PC-3 (cell line): Measurements from ENCODE around the gene FER1L5.

Experiments
- CTCF ChIP-seq: fragments of 300-600 bp; sonication (generic); conservative IDR thresholded peaks from 2 replicates; pipeline ENCODE4 v1.5.1; 2017; ENCODE audit warnings: antibody characterized with exemption, low read depth, mild to moderate bottlenecking, low read length
- EZH2 ChIP-seq: fragments of 300-600 bp; sonication (generic); IDR thresholded peaks from one replicate; pipeline ENCODE4 v1.6.1; 2017; ENCODE audit warnings: antibody characterized with exemption, mild to moderate bottlenecking, low read length; ENCODE audit not compliant: unreplicated experiment

GRCh38 chr2:96734880-96735583, 92.5 kb downstream of the FER1L5 start:
- TF ChIP-seq CTCF: no peak
- TF ChIP-seq EZH2: no peak
